Measurements from ENCODE around the gene FNIP2. TPM values are rescaled to one million over a fixed set of nuclear protein-coding genes. Genes with fewer than 3 reads are reported as not detected.
A peak's percentile ranks its signal among the peaks of the same experiment; 100 is the strongest.

Gene FNIP2
- total and polyA plus RNA-seq, 9 of the 15 experiments (the other 6 are each of a cell fraction or from before 2014, with no cell fraction given), result 1.7 to 15.5 (median 8.3) TPM

- H3K4me1 ChIP-seq (replicated peaks in 1 of 2; ENCODE audit: control insufficient read depth in 2 of 2, insufficient read depth in 2 of 2, low read length in 2 of 2), result peaks cover 6 to 25% of the 10 kb centered on the region in 2 experiments
Measured at GRCh38 chr4:158778156-158778711, 9.4 kb downstream of the FNIP2 start.

More at GRCh38 chr4:158778156-158778711, 9.4 kb downstream of the FNIP2 start:
- ATAC-seq (no peak; the same call in 2 of the 3 replicates), DNase-seq (ENCODE audit: extremely low read depth in 1 of 4, low spot score in 3 of 4) (no peak), FAIRE-seq (peak; percentile 44)
- no peak overlapping the region for H3K4me3 ChIP-seq
- no peak overlapping the region for H3K27ac ChIP-seq (ENCODE audit: extremely low read depth, low read depth, low read length)
- peaks cover 47% of the 10 kb centered on the region for H3K79me2 ChIP-seq (ENCODE audit: control insufficient read depth, insufficient read depth, low read length)
- 21% methylated on average over 2 of the region's 2 CpGs for WGBS (ENCODE audit: insufficient coverage, low coverage, missing lambda C conversion rate)
- no peaks in the 10 kb centered on the region for H3K9me1 ChIP-seq (ENCODE audit: control insufficient read depth, insufficient read depth, low read length)
- peaks cover under 1% of the 10 kb centered on the region; the same call in 1 of the 2 replicates for H4K20me1 ChIP-seq (replicated peaks; ENCODE audit: control insufficient read depth, insufficient read depth, low read length)
- TF ChIP-seq SMC3 (conservative IDR thresholded peaks at IDR 0.05; ENCODE audit: insufficient read depth, low read depth, low read length) (no peak), NR0B1 (IDR thresholded peaks at IDR 0.05; ENCODE audit: partially characterized antibody) (no peak), MEIS2 (IDR thresholded peaks at IDR 0.05; ENCODE audit: partially characterized antibody) (peak; percentile 33), PBX2 (CRISPR knock-in tag; IDR thresholded peaks at IDR 0.05; ENCODE audit: low read depth) (no peak), PBX2 (tag; conservative IDR thresholded peaks at IDR 0.05; ENCODE audit: low read depth) (0 out of 2 replicates have a peak, but pooled peaks have one; percentile 45), SOX6 (IDR thresholded peaks at IDR 0.05) (peak; percentile 68; the same call in 1 of the 2 replicates), ZC3H8 (IDR thresholded peaks at IDR 0.05) (no peak), RFX1 (IDR thresholded peaks at IDR 0.05) (no peak)
- intact Hi-C loops (cut with micrococcal nuclease) (loop anchor here (10.0 kb wide), 1 partner anchor 47 kb away; no protein-coding TSS in a partner anchor), in situ Hi-C loops (cut with MboI) (no loop called here)
- no peaks in the 10 kb centered on the region for H3K36me3 ChIP-seq (ENCODE audit: control insufficient read depth, insufficient read depth, low read length)
- no peak overlapping the region for H3K9ac ChIP-seq (ENCODE audit: insufficient read depth in 1 of 2, low read depth in 2 of 2, low read length in 2 of 2)
- ChIA-PET POLR2A (interaction anchor here (0.8 to 0.9 kb wide), 2 partner anchors 9 to 33 kb away, joined by 3 to 4 read pairs; partner anchors contain the start of gene FNIP2), CTCF (ENCODE audit: low intra/inter-chr PET ratio) (no interaction called here)
- no peaks in the 10 kb centered on the region for H3K27me3 ChIP-seq (ENCODE audit: control insufficient read depth in 2 of 2, insufficient read depth in 2 of 2, low read length in 2 of 2)
- no TSS peak for BruUV-seq (replicated peaks)
- no peak overlapping the region for H3K4me2 ChIP-seq (ENCODE audit: insufficient read depth, low read length)
- no peaks in the 10 kb centered on the region for H3K9me3 ChIP-seq (replicated peaks; ENCODE audit: control insufficient read depth, insufficient read depth, low read depth, low read length)
- H2AFZ ChIP-seq (ENCODE audit: low read depth, low read length), result no peak overlapping the region

Measured in K562 (cell line).